ENCODE results near the gene NKX2-1.

The NKX2-1 gene

GRCh38 chr14:36467332-36467731 is 52.7 kb downstream of the NKX2-1 start:
- H3K4me3 Mint-ChIP-seq: no peak overlapping the region
- H3K4me1 Mint-ChIP-seq: no peaks in the 10 kb centered on the region
- no peaks in the 10 kb centered on the region for H3K36me3 Mint-ChIP-seq (ENCODE audit: low read depth)
- no peak overlapping the region for H3K27ac Mint-ChIP-seq
- TF ChIP-seq CTCF (IDR thresholded peaks at IDR 0.05; ENCODE audit: unreplicated experiment in 3 of 3): no peak
- peaks cover 5% of the 10 kb centered on the region for H3K27me3 Mint-ChIP-seq (ENCODE audit: low read depth)
- no peaks in the 10 kb centered on the region for H3K9me3 Mint-ChIP-seq

Data from nephron (organoid).